ENCODE results near the gene MAPK8.

MAPK8 gene

DNA sequence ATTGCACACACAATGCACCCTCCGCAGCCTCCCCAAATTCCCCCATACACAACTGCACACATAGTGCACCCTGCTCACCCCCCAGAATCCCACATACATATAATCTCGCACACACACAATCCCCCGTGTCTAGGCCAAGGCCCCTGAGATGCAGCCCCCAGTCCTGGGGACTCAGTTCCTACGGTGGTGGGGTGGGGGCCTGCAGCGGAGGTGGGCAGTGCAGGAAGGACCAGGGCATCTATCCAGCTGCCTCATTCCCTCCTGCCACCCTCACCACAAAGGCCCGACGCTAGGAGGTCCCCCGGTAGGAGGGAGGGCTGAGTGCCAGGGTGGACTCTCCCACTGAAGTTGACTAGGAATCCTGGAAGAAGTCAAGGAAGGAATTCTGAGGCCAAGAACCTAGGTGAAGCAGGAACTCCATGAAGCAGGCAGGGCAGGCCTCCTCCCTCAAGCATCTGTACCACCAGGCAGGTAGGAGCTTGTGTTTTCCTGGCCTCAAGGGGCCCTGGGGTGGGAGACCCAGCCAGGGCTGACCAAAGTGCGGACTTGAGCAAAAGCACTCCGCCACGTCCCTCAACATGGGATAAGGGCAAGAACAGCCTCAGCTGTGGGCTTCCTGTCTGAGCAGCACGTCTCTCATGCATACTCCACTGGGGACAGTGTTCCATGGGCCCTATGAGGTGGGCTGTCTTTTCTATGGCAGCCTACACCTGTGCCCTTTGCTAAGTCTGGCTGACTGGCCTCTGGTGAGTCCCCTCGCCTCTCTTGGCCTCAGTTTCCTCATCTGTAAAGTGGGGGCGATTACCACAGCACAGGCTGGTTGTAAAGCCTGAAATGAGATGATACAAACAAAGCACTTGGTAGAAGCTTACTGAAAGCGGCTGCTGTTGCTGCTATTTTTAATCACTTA is 145.7 kb downstream of the MAPK8 start:
- no peak for DNase-seq

DNA sequence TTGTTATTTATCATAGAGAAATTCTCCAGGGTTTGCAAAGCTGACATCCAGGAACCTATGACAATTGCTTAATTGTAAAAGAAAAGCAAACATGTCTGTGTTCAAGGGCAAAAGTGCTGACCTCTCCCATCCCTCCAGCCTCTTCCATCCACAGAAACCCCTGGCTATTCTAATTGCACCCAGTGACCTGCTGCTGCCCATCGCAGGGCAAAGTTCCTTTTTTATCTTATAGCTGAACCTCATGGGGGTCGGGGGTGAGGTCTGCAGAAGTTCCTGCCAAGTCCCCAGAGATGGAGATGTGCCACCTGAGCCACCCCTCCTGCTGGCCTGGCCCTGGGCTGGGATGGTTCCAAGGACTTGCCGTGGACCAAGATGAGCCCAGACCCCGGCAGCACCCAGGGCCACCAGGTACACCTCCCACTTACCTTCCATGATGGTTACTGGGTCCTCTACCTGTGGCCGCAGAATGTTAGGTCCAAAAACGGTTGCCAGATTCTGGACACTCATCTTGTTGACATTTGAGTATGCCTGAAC is 146.5 kb downstream of the MAPK8 start:
- no peak for DNase-seq

GRCh38 chr10:48453451-48454301 is 147.2 kb downstream of the MAPK8 start:
- no peak for DNase-seq

GRCh38 chr10:48454302-48455054 is 148.0 kb downstream of the MAPK8 start:
- DNase-seq, result no peak

- DNase-seq, result no peak
Measured at GRCh38 chr10:48455055-48455391, 148.5 kb downstream of the MAPK8 start.

DNA sequence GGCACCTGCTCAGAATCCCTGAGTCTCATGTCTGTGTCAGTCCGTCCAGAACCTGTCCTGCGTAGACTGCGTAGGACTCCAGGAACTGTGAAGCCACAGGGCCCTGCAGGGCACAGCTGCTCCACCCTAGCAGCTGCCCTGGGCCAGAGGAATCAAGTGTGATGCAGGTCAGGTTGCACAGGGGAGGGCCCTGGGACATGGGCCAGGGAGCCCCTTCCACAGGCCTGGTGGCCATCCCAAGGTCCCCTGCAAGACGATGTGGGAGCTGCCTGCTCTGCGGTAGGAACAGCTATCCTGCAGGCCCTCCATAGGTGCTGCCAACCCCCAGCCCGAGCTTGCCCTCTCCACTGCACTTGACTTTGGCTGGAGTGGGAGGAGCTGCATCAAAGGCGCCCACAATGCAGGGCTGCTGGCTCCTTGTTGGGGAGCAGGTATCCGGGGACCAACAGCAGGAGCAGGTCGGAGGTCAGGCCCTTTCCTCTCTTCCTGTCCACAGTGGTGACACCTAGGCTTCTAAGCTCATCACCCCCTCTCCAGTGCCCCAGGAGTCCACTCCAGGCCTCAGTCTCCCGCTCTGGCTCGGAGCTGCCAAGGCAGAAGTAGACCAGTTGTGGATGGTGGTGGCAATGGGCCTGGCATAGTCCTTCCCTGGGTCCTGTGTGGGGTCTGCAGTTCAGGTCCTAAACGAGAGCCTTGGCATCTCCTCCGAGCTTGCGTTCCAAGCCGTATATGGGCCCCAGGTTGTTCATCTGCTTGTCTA is 149.1 kb downstream of the MAPK8 start:
- DNase-seq, result no peak

DNA sequence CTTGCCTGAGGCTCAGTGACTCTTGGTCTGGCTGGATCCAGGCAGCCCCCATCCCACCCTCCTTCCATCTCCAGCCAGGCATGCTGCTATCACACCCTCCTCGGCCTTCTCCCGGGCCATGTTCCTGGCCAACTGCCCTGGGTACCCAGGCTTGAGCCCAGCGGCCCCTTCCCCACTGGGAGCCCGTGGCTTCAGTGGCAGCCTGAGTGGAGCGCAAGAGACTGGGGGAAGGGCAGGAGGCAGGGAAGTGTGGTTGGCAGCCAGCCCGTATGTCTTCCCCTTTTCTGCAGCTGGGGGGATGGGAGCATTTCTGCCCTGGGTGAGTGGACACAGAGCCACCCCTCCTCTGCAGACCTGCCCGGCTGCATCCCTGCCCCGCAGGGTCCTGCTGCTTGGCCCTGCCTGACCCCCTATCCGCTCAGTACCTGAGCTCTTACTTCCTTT is 149.9 kb downstream of the MAPK8 start:
- peak; percentile 62 for DNase-seq

DNA sequence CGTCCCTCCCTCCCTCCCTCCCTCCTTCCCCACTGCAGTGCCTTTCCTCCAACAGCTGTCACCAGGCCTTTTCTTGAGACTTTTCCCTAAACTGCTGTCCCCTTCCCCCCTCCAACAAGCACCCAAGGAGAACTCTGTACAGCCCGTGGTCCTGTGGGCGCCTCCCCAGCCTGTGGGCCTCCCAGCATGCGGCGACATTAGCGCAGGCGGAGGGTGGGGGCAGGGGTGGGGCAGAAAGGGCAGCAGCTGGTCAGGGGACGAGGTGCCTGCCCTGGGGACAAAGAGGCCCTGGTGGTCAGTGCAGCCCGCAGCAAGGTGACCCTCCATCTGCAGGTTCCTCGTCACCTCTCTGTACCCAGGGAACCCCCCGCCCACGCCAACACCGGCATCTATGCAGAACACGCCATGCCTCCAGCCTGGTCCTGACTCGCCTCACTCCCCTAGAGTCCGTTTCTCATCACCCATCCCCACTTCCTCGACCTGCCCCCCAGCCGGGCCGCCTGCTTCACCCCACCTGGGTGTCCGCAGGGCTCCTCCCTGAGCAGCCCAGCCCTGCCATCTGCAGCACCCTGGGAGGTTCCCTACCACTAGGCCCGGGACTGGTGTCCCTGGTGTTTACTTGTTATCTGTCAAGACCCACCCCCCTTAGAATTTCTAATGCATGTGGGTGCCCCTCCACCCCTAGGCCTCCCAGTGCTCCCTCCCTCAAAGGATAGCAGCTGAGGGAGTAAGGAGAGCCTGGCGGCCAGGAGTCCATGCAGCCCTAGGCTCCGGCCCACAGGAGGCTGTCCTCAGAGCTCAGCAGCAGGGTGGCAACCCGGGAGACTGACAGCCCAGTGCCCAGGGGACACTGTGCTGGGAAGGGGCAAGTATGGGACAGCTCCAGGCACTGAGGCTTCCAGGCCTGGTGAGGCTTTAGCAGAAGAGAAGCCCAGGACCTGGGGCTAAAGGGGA is 150.6 kb downstream of the MAPK8 start:
- no peak for DNase-seq

GRCh38 chr10:48457949-48458661 is 151.6 kb downstream of the MAPK8 start:
- no peak for DNase-seq

GRCh38 chr10:48458662-48459048 is 152.2 kb downstream of the MAPK8 start:
- DNase-seq, result no peak

- no peak for DNase-seq
Measured at GRCh38 chr10:48459270-48460150, 153.0 kb downstream of the MAPK8 start.

GRCh38 chr10:48460182-48460581 is 153.7 kb downstream of the MAPK8 start:
- DNase-seq, result no peak

DNA sequence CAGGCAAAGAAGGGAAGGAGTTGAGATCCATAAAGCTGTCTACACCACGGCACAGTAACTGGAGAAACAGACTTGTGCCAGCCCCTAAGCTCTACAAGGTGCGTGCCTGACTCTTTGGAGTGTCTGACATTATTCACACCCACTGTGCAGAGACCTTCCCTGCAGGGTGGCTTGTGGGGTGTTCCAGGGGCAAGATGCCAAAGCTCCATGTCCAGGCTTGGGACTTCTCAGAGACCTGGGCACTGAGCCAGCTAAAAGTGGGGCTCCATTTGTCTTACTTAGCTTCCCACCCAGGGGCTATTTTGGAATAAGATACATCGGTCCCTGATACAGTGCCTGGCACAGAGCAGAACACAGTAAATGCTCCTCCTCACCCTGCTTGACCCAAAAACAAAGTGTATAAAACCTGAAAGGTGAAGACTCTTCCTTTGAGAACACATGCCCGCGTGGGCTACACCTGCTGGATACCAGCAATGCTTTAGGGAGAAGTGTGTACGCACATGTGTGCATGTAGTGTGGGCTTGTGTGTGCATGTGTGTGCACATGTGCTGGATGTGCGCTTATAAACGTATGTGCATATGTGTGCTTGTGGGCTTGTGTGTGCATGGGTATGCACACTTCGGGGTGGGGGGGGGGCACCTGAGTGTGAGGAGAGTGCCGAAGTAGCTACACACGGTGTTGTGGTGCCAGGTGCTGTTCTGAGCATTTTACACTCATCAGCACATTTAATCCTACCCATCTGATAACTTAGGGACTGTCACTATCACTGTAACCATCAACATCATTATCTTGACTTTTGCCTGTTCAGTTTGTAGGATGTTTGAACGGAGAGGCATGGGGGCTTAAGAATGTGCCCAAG is 155.4 kb downstream of the MAPK8 start:
- no peak for DNase-seq

- no peak for DNase-seq
Measured at GRCh38 chr10:48462482-48463020, 156.1 kb downstream of the MAPK8 start.

DNA sequence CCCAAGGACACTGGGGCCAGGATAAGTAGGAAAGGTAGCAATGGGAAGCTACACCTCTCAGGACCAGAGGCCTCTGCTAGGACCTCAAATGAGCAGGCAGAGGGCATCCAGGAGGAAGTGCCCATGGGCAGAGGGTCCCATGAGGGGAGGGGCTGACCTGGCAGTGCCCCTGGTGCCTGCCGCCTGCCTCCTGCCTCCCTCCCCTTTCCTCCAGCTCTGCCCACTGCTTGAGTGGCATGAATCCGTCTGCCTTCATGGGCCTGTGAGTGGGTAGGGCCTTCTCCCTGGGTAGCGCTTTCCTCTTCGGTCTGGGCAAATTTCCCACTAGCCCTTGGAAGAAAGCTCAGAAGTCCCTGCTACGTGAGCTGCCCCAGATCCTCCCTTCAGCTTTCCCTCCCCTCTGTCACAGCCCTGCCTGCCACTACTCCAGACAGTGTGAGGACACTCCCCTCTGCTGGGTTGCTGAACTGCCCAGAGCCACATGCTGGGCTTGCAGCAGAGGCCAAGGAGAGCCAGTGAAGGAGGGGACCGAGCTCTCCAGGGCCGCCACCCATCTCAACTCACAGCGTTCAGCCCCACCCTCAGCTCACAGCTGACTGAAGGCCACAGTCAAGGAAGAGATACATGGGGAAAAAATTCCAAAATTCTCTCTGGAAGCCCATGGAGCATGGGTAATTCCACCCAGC is 157.0 kb downstream of the MAPK8 start:
- DNase-seq, result no peak

GRCh38 chr10:48464121-48464870 is 157.8 kb downstream of the MAPK8 start:
- no peak for DNase-seq
